AML-193 (cell line): ENCODE results near the gene DAAM2.

Source experiments
- DNase-seq, 2 experiments: peaks; one replicate each; lab custom pipeline; 2025; lab: John Stamatoyannopoulos, UW

Gene DAAM2

GRCh38 chr6:39787322-39787721 is 4.9 kb upstream of the DAAM2 start:
- no peak for DNase-seq

GRCh38 chr6:39790772-39791171 is 1.4 kb upstream of the DAAM2 start:
- no peak for DNase-seq

GRCh38 chr6:39791311-39791710 is 865 bp upstream of the DAAM2 start:
- DNase-seq: no peak

GRCh38 chr6:39792540-39793450 is 619 bp downstream of the DAAM2 start:
- no peak for DNase-seq

- no peak for DNase-seq
Observed at GRCh38 chr6:39793516-39793915, 1.3 kb downstream of the DAAM2 start.

GRCh38 chr6:39794231-39794630 is 2.1 kb downstream of the DAAM2 start:
- no peak for DNase-seq

GRCh38 chr6:39797751-39798150 is 5.6 kb downstream of the DAAM2 start:
- no peak for DNase-seq

- DNase-seq: no peak
Observed at GRCh38 chr6:39800034-39801032, 8.2 kb downstream of the DAAM2 start.

GRCh38 chr6:39801456-39802251 is 9.5 kb downstream of the DAAM2 start:
- no peak for DNase-seq

- no peak for DNase-seq
Observed at GRCh38 chr6:39803872-39804271, 11.7 kb downstream of the DAAM2 start.

- DNase-seq: no peak
Observed at GRCh38 chr6:39804466-39805065, 12.4 kb downstream of the DAAM2 start.

GRCh38 chr6:39806278-39806677 is 14.1 kb downstream of the DAAM2 start:
- no peak for DNase-seq

GRCh38 chr6:39808346-39808745 is 16.2 kb downstream of the DAAM2 start:
- no peak for DNase-seq

GRCh38 chr6:39808964-39809363 is 16.8 kb downstream of the DAAM2 start:
- no peak for DNase-seq

- no peak for DNase-seq
Observed at GRCh38 chr6:39811835-39812345, 19.7 kb downstream of the DAAM2 start.

- DNase-seq: no peak
Observed at GRCh38 chr6:39812496-39812852, 20.3 kb downstream of the DAAM2 start.

- DNase-seq: no peak
Observed at GRCh38 chr6:39812853-39813533, 20.8 kb downstream of the DAAM2 start.

GRCh38 chr6:39814236-39814635 is 22.1 kb downstream of the DAAM2 start:
- no peak for DNase-seq

GRCh38 chr6:39815356-39815755 is 23.2 kb downstream of the DAAM2 start:
- DNase-seq: no peak

GRCh38 chr6:39816747-39817146 is 24.6 kb downstream of the DAAM2 start:
- DNase-seq: no peak

GRCh38 chr6:39818695-39819094 is 26.5 kb downstream of the DAAM2 start:
- DNase-seq: no peak
